GM19463 (cell line): ENCODE data around the gene MAP4K5.
"Not testable (repeated sequence)": the region's sequence is repeated elsewhere in the genome, so short reads cannot be mapped to it uniquely, and the experiment has no call there.

Source experiments
- ATAC-seq: cut with Tn5 transposase; IDR thresholded peaks from one replicate; pipeline ENCODE4 v1.9.1; 2021; ENCODE audit warnings: mild to moderate bottlenecking, moderate library complexity; ENCODE audit not compliant: unreplicated experiment

MAP4K5 gene

DNA sequence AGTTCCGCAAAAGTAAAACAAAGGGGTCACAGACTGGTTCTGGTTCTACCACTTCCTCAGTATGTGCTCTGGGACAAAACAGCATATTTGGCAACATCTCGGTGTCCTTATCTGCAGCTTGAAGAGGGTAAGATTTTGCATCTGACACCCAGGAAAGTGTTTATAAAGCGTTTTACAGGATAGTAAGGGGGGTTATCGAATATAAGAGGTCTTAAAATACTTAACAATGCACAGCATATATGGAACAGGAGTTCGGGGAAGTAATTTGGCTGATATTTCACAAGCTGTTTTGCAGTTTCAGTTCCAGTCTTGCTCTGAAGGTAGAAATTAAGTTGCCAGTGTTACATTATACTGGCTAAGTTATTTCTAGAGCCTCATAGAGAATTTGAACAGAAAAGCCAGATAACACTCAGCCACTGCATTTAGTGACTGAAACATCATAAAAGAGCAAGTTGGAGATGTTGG lies 904 bp upstream of the MAP4K5 start:
- peak; percentile 6 for ATAC-seq

DNA sequence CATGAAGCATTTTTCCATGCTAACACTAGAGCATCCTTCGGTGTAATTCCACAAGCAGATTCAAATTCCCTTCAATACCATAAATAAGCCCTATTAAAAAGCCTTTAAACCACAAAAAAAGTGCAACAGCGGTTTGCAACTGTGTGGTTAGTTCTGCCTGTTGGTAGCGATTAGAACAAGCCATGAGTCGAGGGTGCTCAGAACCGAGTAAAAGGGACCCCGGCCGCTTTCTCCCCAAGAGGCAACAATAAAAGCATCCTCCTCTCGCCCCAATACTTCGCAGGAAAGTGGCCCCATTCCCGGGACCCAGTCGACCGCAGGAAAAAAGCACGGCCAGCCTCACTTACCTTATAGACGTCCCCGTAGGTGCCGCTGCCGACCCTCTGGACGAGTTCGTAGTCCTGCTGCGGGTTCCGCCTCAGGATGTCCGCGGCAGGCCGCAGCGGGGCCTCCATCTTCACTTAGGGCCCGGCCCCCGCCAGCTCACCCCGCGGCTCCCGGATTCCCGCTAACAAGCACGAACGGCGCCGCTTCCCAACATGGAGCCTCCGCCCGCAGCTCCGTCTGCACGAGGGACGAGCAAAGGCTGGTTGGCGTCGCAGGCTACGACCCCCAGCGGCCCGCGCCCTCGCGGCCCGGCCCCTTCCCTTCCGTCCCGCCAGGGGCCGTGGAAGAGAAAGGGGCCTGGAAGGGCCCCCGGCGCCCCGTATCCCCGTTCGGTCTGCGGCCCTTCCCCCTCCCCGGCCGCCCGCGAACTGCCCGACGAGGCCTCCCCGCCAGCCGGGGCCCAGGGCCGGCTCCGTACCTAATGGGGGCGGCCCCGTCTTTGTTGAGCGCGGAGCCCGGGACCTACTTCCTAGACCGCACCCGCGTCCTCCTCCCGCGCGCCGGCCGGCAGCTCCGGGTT lies 521 bp downstream of the MAP4K5 start:
- ATAC-seq = peak; percentile 12

DNA sequence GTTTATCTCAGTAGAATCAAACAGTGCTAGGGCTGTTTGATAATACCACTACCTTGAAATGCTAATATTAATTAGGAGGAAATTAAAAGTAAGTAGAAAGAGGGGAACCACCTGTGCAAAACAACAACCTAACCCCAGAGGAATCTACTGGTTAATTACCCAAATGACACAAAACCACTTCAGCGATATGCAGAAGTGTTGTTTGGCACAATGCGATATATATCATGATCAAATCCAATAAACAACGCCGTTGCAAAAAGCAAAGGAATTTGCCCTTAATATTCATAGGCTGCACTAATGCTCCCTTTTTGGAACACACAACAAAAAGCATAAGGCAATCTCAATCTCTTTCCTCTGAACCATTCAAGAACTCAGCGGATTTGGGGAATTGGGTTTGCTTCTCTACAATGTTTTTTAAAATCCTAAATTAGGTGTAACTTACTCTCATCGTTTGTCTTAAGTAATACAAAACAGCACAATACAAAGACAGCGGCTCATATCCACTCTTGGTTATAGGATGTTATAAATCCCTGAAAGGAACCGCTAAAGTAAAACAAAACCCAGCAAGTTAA lies 1.5 kb downstream of the MAP4K5 start:
- ATAC-seq = no peak

DNA sequence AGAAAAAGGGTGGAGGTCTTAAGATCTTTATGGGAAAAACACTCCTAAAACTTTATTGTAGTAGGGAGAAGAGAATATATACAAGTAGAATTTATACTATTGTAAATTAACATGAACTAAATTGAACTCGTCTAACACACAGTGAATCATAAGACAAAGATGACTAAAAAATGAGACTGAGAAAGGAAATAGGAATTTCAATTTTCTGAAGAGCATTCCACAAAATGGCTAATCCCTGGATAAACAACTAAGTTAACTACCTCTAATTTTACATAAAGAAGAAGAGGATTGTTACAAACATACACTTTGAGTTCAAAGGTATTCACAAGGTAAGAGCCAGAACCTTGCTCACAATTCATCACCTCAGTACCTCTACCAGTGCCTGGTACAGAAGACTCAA lies 2.0 kb downstream of the MAP4K5 start:
- ATAC-seq = no peak

DNA sequence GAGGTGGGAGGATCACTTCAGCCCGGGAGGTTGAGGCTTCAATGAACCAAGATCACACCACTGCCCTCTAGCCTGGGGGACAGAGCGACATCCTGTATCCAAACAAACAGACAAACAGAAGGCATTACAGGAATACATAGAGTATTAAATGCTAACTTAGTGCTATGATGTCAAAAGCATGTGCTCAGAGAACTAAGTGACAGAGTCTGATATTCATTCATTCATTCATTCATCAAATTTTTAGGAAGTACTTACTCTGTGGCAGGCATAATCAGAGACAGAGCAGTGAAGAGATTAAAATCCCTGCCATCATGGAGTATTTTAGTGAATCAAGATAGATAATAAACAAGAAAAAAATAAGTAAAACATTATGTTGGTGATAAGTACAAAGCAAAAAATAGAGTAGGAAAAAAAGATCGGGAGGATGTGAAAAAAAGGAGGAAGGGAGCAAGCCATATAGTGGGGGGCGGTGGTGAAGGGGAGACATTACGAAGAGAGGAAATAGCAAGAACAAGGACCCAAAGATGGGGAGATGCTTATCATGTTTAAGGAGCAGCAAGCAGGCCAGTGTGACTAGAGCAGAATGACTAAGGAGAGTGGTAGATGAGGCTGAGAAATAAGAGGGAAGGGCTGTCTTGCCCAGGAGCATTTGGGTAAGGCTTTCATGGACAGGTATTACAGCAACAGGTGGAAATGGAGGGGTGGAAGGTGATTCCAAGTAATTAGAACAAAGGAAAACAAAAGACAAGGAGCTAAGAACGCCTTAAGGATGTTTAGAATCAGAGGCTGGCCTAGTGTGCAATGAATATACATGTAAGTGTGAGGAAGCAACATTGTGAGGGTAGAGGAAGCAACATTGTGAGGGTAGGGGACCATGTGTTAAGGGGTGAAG lies 2.8 kb downstream of the MAP4K5 start:
- ATAC-seq = no peak

DNA sequence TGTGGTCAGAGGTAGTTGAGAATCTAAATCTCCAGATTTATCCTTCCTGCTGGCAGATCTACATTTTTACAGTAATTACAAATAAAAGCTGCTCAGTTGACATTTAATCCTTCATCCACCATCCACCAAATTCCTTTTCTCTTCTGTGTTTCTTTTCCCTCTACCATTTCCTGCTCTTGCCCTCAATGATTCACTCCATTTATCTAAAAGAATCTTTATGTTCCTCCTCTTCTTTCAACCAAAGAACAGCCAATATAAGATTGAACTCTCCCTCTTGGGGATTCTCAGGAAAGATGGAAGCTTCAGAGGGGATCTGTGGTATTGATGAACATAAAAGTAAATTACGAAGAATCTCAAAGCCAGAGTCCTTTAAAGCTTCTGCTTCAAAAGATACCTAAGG lies 4.4 kb downstream of the MAP4K5 start:
- ATAC-seq = no peak

DNA sequence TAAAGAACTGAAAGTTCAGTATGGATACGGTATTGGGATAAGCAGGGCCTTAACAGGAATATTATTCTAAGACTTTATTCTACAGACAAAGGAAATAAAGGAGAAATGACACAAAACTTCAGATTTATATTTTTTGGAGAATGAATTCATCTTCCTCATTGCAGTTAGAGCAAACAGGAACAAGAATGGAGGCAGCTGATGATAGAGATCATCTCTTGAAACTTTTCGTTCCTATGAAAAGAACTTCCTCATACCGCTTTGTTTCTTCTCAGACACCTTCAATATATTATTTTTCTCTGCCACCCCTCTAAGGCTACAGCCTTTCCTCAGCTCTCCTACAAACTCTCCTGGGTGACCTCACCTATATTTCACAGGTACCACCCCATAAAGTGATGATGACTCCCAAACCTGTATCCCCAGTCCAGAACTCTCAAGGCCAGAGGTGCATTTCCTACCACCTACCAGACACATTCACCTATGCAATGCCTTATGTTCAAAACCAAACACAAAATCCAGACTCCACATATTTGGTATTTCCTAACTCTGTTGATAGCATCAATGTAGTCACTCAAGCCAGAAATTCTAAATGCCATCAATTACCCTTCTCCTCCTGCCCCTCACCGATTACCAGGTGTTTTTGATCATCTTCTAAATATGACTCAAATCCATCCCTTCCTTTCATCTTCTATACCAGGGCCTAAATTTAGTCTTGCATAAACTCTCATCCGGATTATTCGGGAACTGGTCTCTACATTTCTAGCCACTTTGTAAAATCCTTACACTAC lies 7.4 kb downstream of the MAP4K5 start:
- no peak for ATAC-seq

DNA sequence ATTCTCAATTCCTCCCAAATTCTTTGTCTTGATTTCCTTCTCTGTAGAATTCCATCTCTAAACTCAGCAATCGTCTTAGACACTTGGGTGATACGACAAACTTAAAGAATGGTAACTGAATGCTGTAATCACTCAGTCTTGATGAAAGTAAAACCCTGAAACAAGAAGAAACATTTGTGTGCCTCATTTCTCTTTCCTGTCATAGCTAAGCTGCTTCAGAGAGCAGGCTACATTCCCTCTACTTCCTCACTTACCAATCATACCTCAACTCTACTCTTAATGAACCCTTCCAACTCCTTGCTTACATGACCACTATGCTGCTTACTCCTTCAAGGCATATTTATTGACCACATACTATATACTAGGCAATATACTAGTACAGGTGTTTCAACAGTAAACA lies 8.3 kb downstream of the MAP4K5 start:
- no peak for ATAC-seq

DNA sequence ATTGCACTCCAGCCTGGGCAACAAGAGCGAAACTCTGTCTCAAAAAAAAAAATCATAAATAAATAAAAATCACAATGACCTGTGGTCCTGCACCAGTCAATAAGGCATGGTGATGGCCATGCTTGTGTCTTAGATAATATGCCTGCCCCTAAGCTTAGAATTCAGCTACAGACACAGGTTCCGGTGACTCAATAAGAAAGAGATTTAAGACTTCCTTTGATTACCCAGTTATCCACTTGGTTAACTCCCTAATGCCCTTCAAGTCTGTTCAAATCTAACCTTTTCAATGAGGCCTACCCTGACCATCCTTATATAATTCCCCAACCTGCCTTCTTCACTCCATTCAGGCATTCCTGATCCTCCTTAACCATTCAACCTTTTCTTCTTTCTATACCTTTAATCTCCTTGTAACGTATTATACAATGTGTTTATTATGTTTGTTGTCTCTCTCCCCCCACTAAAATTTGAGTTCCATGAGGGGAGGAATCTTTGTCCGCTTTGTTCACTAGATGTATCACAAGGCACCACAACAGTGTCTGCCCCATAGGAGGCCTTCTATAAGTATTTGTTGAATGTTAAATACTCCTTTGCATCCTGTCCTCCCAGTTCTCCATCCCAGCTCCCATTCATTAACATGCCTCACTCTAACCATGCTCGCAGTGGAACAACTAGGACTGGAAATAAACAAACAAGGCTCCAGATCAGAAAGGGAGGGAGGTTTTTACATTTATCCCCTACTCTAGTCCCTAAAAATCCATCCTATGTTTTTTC lies 8.9 kb downstream of the MAP4K5 start:
- ATAC-seq = no peak

DNA sequence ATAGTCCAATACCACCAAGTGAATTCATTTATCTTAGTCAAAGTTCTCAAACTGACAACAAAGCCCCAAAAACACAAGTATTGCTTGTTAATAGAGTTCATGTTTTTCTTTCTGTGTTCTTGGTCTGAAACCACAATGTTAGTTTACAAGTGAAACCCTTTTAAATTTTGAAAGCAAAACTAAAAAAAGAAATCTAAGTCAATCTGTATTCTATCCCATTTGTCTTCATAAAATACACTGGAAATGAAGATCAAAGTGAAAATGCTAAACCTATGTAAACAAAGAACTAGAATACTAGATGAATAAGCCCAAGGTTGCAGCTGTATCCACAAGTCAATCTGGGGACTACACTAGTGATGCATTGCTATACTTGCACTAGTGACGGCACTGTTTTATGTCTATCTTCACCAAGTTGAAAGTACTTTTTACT lies 10.4 kb downstream of the MAP4K5 start:
- peak; percentile 46 for ATAC-seq

DNA sequence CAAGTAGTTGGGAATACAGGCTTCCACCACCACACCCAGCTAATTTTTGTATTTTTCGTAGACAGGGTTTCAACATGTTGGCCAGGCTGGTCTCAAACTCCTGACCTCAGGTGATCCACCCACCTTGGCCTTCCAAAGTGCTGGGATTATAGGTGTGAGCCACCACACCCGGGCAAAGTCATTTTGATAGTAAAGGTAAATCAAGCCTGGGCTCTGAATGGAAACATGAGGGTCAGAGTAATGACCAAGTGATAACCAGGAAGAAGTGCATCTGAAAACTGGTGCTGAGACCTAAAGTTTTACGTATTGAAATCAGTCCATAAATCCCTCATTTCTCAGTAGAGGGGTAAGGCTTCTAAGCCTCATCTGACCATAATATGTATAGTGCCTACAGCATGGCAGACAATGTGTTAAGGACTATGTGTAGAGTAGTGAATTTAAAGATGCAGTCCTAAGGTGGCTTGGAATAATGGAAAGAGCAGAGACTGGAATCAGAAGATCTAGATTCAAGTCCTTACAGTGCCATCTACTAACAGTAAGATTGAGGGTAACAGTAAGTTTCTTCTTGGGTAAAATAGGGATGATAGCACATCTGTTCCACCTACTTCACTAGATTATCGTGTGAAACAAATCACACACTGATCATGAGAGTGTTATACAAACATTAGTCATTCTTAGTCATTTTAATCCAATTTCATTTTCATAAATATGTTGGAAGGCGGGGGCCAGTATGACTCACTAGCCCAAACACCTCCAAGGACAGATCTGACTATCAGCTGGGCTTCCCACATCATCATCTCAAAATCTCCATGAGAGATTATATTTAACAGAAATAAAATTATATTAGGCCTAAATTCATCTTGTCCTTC lies 11.2 kb downstream of the MAP4K5 start:
- ATAC-seq = peak; percentile 73

DNA sequence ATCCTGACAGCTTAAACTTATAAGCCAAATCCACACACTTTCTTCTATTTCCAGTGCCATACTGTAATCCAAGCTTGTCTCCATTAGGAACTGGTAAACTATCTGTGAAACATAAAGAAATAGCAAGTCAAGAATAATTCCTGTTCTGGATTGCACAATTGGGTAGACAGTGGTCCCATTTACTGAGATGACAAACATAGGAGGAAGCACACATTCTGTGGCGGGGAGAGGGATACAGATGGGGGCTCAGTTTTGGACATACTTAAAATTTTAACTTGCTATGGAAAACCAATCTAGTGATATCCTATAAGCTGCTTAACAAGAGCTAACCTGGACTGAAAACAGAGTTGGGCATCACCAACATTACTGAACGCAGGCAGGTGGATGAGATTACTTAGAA lies 16.3 kb downstream of the MAP4K5 start:
- no peak for ATAC-seq

DNA sequence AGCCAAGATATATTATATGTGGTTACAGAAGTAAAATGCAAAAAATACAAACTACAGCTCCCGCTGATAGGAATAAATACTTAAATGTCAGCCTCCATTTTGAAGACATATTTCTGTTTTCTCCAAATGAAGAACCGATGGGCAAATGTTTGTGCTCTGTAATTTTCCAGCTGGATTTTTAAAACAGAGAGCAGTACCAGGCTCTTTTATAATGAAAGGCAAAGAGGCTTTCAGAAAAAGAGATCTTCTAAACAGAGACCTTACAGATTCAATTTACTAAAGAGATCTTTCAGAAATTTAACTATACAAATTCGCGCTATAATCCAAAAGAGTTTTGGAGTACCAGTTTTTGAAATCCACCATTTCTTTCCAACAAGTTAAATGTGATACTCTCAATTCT lies 19.9 kb downstream of the MAP4K5 start:
- ATAC-seq = no peak

DNA sequence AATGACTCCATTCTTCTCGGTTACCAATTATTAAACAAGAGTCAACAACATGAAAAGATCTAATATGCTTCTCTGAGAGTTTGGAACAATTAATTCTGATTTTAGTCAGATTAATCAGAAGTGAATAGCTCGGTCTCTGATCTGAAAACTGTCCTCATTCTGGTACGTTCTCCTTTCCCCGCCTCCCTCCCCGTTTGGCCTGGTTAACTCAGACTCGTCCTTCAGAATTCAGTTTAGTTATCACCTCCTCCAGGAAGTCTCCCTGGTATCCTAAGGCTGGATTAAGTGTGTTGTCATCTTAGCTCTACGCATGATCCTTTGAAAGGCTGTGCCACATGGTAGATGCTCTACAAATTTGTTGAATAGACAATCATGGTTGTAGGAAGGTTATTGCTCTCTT lies 22.2 kb downstream of the MAP4K5 start:
- no peak for ATAC-seq

DNA sequence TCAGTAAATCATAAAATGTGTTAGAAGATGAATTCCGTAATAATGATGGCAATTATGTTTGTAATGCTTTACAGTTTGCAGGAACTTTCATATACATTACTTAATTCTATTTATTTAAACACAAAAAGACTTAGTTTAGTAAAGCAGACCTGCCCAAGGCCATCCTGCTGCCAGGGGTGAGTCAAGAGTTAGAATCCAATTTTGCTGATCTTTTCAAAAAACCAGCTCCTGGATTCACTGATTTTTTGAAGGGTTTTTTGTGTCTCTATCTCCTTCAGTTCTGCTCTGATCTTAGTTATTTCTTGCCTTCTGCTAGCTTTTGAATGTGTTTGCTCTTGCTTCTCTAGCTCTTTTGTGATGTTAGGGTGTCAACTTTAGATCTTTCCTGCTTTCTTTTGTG lies 25.3 kb downstream of the MAP4K5 start:
- not testable (repeated sequence) for ATAC-seq

DNA sequence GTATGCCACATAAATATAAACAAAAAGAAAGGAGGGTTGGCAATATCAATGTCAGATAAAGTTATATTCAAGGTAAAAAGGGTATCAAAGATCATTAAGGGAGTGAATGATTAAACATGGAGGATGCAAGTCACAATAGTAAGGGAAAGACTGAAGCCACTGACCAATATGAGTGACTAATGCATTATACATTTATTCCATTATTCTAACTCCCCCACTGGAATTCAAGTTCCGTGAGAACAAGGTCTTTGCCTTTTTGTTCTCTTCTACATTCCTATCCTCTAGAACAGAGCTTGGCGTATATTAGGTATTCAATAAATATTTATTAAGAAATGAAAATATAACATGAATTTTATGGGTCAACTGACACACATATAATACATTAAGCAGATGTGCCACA lies 30.7 kb downstream of the MAP4K5 start:
- ATAC-seq = no peak

DNA sequence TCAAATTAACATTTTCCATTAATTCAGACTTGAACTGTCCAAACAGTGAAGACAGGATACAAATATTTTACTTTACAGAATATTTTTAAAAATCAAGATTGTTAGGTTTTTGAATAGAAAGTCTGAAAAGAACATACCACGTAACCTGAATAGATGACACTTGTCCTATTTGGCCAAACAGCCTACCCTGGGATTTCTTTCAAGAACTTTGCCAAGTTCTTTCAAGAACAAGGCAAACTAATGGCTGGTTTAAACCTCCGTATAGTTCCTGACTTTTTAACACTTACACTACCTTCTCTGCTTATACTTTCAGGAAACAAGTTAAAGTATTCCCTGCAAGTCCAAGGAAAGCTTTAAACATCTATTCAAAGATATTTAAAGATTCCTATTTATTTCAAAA lies 35.0 kb downstream of the MAP4K5 start:
- no peak for ATAC-seq

DNA sequence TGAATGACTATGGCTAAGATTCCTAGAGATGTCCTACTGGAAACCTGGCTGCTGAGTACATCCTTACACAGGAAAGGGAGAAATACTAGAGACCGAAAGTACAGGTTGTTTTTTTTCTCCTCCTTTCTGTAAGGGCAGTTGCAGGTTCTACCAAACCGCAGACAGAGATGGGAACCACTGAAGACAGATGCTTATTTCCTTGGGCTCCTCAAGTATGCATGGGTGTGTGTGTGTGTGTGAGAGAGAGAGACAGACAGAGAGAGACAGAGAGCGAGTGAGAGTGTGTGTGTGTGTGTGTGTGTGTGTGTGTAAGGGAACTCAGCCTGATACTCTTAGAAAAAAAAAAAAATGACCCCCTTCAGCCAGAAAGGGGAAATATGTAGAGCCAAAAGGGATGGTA lies 42.5 kb downstream of the MAP4K5 start:
- no peak for ATAC-seq

DNA sequence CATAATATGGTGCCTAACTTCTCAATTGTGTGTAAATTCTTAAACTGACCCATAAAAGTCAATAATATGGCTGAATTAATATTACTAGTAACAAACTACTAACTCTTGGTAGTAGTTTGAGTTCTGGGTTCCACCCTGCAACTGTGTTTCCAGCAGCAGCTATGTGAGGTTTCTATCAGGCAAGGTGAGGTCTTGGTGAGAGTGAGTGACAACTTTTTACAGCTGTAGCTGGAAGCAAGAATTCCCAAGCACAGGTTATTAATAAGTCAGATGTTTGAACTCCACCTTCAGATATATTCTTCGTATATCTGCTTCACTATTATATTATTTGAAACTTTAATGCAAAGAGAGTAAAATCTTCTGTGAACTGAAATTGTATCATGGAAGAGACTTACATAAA lies 43.8 kb downstream of the MAP4K5 start:
- ATAC-seq = no peak
